HEK293 (cell line): ENCODE measurements around the gene RBCK1.

Experiments
- EGR2 ChIP-seq: fragments of 450-650 bp; formaldehyde crosslinking; IDR thresholded peaks from 2 replicates; pipeline ENCODE4 v1.5.1; 2016; ENCODE audit warnings: low read depth, missing biosample characterization, missing genetic modification characterization
- ELK4 ChIP-seq: IDR thresholded peaks from 2 replicates; pipeline ENCODE4 v1.6.1; 2011; ENCODE audit warnings: mild to moderate bottlenecking, low read depth, low read length, borderline replicate concordance
- GLIS2 ChIP-seq: fragments of 450-650 bp; formaldehyde crosslinking; IDR thresholded peaks from 2 replicates; pipeline ENCODE4 v1.5.1; 2016; ENCODE audit warnings: missing biosample characterization, missing genetic modification characterization
- KLF8 ChIP-seq: fragments of 450-650 bp; formaldehyde crosslinking; IDR thresholded peaks from 2 replicates; pipeline ENCODE4 v1.5.1; 2016; ENCODE audit warnings: missing biosample characterization, missing genetic modification characterization
- OVOL3 ChIP-seq: fragments of 450-650 bp; formaldehyde crosslinking; IDR thresholded peaks from 2 replicates; pipeline ENCODE4 v1.5.1; 2016; ENCODE audit warnings: missing biosample characterization, missing genetic modification characterization
- RBAK ChIP-seq: fragments of 450-650 bp; formaldehyde crosslinking; IDR thresholded peaks from 2 replicates; pipeline ENCODE4 v1.5.1; 2016; ENCODE audit warnings: missing biosample characterization, missing genetic modification characterization
- SP2 ChIP-seq: fragments of 450-650 bp; formaldehyde crosslinking; IDR thresholded peaks from 2 replicates; pipeline ENCODE4 v1.5.1; 2016; ENCODE audit warnings: missing biosample characterization, missing genetic modification characterization
- TRIM28 ChIP-seq: IDR thresholded peaks from 2 replicates; pipeline ENCODE4 v1.6.1; 2011; ENCODE audit warnings: low read length, control low read depth, borderline replicate concordance
- WT1 ChIP-seq: fragments of 450-650 bp; formaldehyde crosslinking; IDR thresholded peaks from 2 replicates; pipeline ENCODE4 v1.5.1; 2016; ENCODE audit warnings: missing biosample characterization, missing genetic modification characterization
- ZBTB17 ChIP-seq: fragments of 450-650 bp; formaldehyde crosslinking; IDR thresholded peaks from 2 replicates; pipeline ENCODE4 v1.5.1; 2016; ENCODE audit warnings: missing biosample characterization, missing genetic modification characterization
- ZBTB20 ChIP-seq: fragments of 450-650 bp; formaldehyde crosslinking; IDR thresholded peaks from 2 replicates; pipeline ENCODE4 v1.5.1; 2016; ENCODE audit warnings: missing biosample characterization, missing genetic modification characterization
- ZBTB26 ChIP-seq: fragments of 450-650 bp; formaldehyde crosslinking; optimal IDR thresholded peaks from 2 replicates; pipeline ENCODE3; 2016; ENCODE audit warnings: missing biosample characterization, mild to moderate bottlenecking, missing genetic modification characterization
- ZFP37 ChIP-seq: fragments of 450-650 bp; formaldehyde crosslinking; IDR thresholded peaks from 2 replicates; pipeline ENCODE4 v1.5.1; 2016; ENCODE audit warnings: missing biosample characterization, missing genetic modification characterization
- ZFP69B ChIP-seq: fragments of 450-650 bp; formaldehyde crosslinking; IDR thresholded peaks from 2 replicates; pipeline ENCODE4 v1.5.1; 2016; ENCODE audit warnings: missing biosample characterization, missing genetic modification characterization
- ZNF146 ChIP-seq: fragments of 450-650 bp; formaldehyde crosslinking; IDR thresholded peaks from 2 replicates; pipeline ENCODE4 v1.5.1; 2016; ENCODE audit warnings: missing biosample characterization, missing genetic modification characterization
- ZNF16 ChIP-seq: fragments of 450-650 bp; formaldehyde crosslinking; IDR thresholded peaks from 2 replicates; pipeline ENCODE4 v1.5.1; 2016; ENCODE audit warnings: low read depth, missing biosample characterization, missing genetic modification characterization
- ZNF211 ChIP-seq: fragments of 450-650 bp; formaldehyde crosslinking; IDR thresholded peaks from 2 replicates; pipeline ENCODE4 v1.5.1; 2016; ENCODE audit warnings: low read depth, missing biosample characterization, missing genetic modification characterization
- ZNF391 ChIP-seq: fragments of 450-650 bp; formaldehyde crosslinking; IDR thresholded peaks from 2 replicates; pipeline ENCODE4 v1.5.1; 2016; ENCODE audit warnings: low read depth, missing biosample characterization, missing genetic modification characterization, borderline replicate concordance
- ZNF398 ChIP-seq: fragments of 450-650 bp; formaldehyde crosslinking; IDR thresholded peaks from 2 replicates; pipeline ENCODE4 v1.5.1; 2017; ENCODE audit warnings: missing biosample characterization, missing genetic modification characterization
- ZNF426 ChIP-seq: fragments of 450-650 bp; formaldehyde crosslinking; IDR thresholded peaks from 2 replicates; pipeline ENCODE4 v1.5.1; 2017; ENCODE audit warnings: missing biosample characterization, missing genetic modification characterization, mild to moderate bottlenecking, inconsistent platforms, moderate library complexity
- ZNF518A ChIP-seq: fragments of 450-650 bp; formaldehyde crosslinking; conservative IDR thresholded peaks from 2 replicates; pipeline ENCODE4 v1.5.1; 2016; ENCODE audit warnings: low read depth, missing biosample characterization, missing genetic modification characterization
- ZNF555 ChIP-seq: fragments of 450-650 bp; formaldehyde crosslinking; conservative IDR thresholded peaks from 2 replicates; pipeline ENCODE4 v1.5.1; 2017; ENCODE audit warnings: missing biosample characterization, mild to moderate bottlenecking, missing genetic modification characterization, inconsistent platforms
- ZNF596 ChIP-seq: fragments of 450-650 bp; IDR thresholded peaks from 2 replicates; pipeline ENCODE4 v1.5.0; 2018; ENCODE audit warnings: missing biosample characterization, mild to moderate bottlenecking, missing genetic modification characterization, moderate library complexity
- ZNF610 ChIP-seq: fragments of 450-650 bp; formaldehyde crosslinking; IDR thresholded peaks from 2 replicates; pipeline ENCODE4 v1.5.1; 2016; ENCODE audit warnings: missing biosample characterization, missing genetic modification characterization, borderline replicate concordance
- ZNF692 ChIP-seq: fragments of 450-650 bp; formaldehyde crosslinking; IDR thresholded peaks from 2 replicates; pipeline ENCODE4 v1.5.1; 2016; ENCODE audit warnings: missing biosample characterization, missing genetic modification characterization
- ZNF704 ChIP-seq: fragments of 450-650 bp; formaldehyde crosslinking; IDR thresholded peaks from 2 replicates; pipeline ENCODE4 v1.5.1; 2016; ENCODE audit warnings: missing biosample characterization, missing genetic modification characterization
- ZNF843 ChIP-seq: fragments of 450-650 bp; formaldehyde crosslinking; IDR thresholded peaks from 2 replicates; pipeline ENCODE4 v1.5.1; 2016; ENCODE audit warnings: missing biosample characterization, missing genetic modification characterization
- ZSCAN23 ChIP-seq: fragments of 450-650 bp; formaldehyde crosslinking; IDR thresholded peaks from 2 replicates; pipeline ENCODE4 v1.5.1; 2016; ENCODE audit warnings: missing biosample characterization, missing genetic modification characterization

Gene RBCK1

GRCh38 chr20:380763-381580 is 27.1 kb upstream of the RBCK1 start (continued):
- TF ChIP-seq ZNF518A (tag by site-specific recombination) (peak; percentile 31; the same call in 1 of the 2 replicates), WT1 (tag by site-specific recombination) (peak; percentile 50), ZNF610 (tag by site-specific recombination) (peak; percentile 61; the same call in 1 of the 2 replicates), ZBTB17 (tag by site-specific recombination) (peak; percentile 89), ZNF146 (tag by site-specific recombination) (no peak), ZNF555 (tag by site-specific recombination) (no peak), GLIS2 (tag by site-specific recombination) (peak; percentile 74), KLF8 (peak; percentile 67), OVOL3 (no peak), ZBTB20 (tag by site-specific recombination) (peak; percentile 98), ZNF692 (tag by site-specific recombination) (peak; percentile 81), ZFP69B (tag by site-specific recombination) (peak; percentile 23; the same call in 1 of the 2 replicates), ZBTB26 (peak; percentile 82), ZFP37 (tag by site-specific recombination) (0 out of 2 replicates have a peak, but pooled peaks have one; percentile 57), SP2 (tag by site-specific recombination) (peak; percentile 67), ZNF211 (tag by site-specific recombination) (no peak), ZNF398 (tag by site-specific recombination) (peak; percentile 70), ZSCAN23 (tag by site-specific recombination) (peak; percentile 28; the same call in 1 of the 2 replicates), ZNF843 (tag by site-specific recombination) (peak; percentile 37; the same call in 1 of the 2 replicates), ZNF391 (tag by site-specific recombination) (0 out of 2 replicates have a peak, but pooled peaks have one; percentile 39), RBAK (tag by site-specific recombination) (no peak), ZNF704 (tag by site-specific recombination) (no peak), ZNF596 (tag by site-specific recombination) (no peak), ZNF426 (tag by site-specific recombination) (no peak), TRIM28 (no peak), EGR2 (tag by site-specific recombination) (peak; percentile 63), ELK4 (no peak), ZNF16 (tag by site-specific recombination) (no peak)
